KMS-11 (cell line): ENCODE results near the gene SP140.

Experiments used
- H2AFZ ChIP-seq: fragments of 200-600 bp; sonication (generic); 2 replicates; pipeline ENCODE4 v1.6.1; 2016; ENCODE audit warnings: antibody characterized with exemption, mixed run types, low read depth
- H3K27ac ChIP-seq: fragments of 200-600 bp; sonication (generic); 2 replicates; pipeline ENCODE4 v1.6.1; 2016; ENCODE audit warnings: mild to moderate bottlenecking, mixed run types
- H3K27me3 ChIP-seq: fragments of 200-600 bp; sonication (generic); 2 replicates; pipeline ENCODE4 v1.6.1; 2017; ENCODE audit warnings: mild to moderate bottlenecking, low read depth, mixed run types, moderate library complexity; ENCODE audit not compliant: insufficient read depth
- H3K36me3 ChIP-seq: fragments of 200-600 bp; sonication (generic); 2 replicates; pipeline ENCODE4 v1.6.1; 2017; ENCODE audit warnings: mild to moderate bottlenecking, mixed run types; ENCODE audit not compliant: insufficient read depth
- H3K4me1 ChIP-seq: fragments of 200-600 bp; sonication (generic); 2 replicates; pipeline ENCODE4 v1.6.1; 2016; ENCODE audit warnings: mild to moderate bottlenecking, low read depth, mixed run types; ENCODE audit not compliant: poor library complexity, severe bottlenecking
- H3K4me2 ChIP-seq: fragments of 200-600 bp; sonication (generic); 2 replicates; pipeline ENCODE4 v1.7.0; 2016; ENCODE audit warnings: mild to moderate bottlenecking, mixed run types
- H3K4me3 ChIP-seq: fragments of 200-600 bp; sonication (generic); IDR thresholded peaks from 2 replicates; pipeline ENCODE4 v1.6.1; 2017; ENCODE audit warnings: low read depth, low read length, mixed read lengths; ENCODE audit not compliant: insufficient read depth
- H3K79me2 ChIP-seq: fragments of 200-600 bp; sonication (generic); 2 replicates; pipeline ENCODE4 v1.6.1; 2016; ENCODE audit warnings: low read depth, mixed run types; ENCODE audit not compliant: insufficient read depth
- H3K9ac ChIP-seq: fragments of 200-600 bp; sonication (generic); 2 replicates; pipeline ENCODE4 v1.6.1; 2016; ENCODE audit warnings: mild to moderate bottlenecking, mixed run types
- H4K20me1 ChIP-seq: fragments of 200-600 bp; sonication (generic); 2 replicates; pipeline ENCODE4 v1.6.1; 2016; ENCODE audit warnings: mild to moderate bottlenecking, mixed run types; ENCODE audit not compliant: insufficient read depth
- TF ChIP-seq, protein P1 (sequence below): fragments of 200-600 bp; sonication (generic); conservative IDR thresholded peaks from 2 replicates; pipeline ENCODE4 v1.6.1; 2017; ENCODE audit warnings: low read depth, mild to moderate bottlenecking, antibody characterized with exemption, low read length, moderate library complexity, mixed read lengths

SP140 gene

DNA sequence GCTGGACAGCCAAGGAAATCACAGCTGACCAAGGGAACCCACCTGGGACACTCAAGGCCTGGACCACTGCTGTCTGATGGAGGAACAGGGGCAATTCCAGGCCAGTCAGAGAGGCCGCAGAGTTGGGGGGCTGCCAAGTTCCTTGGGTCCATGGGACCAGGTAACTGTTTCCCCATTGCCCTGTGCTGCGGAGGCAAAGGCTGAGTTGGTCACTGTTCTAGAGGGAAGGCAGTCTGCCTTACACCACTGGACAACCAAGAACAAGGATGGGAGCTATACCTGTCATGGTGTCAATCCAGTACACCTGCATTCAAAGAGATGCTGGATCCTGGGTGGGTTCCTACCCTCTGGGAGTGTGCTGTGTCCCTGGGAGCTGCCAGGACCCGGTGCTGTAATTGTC lies 91.8 kb downstream of the SP140 start:
- Histone ChIP-seq H3K9ac (no peak overlapping the region), H3K4me3 (no peak overlapping the region), H3K27me3 (no peaks in the 10 kb centered on the region), H3K79me2 (no peaks in the 10 kb centered on the region), H4K20me1 (no peaks in the 10 kb centered on the region), H3K36me3 (no peaks in the 10 kb centered on the region), H3K27ac (no peak overlapping the region), H2AFZ (no peak overlapping the region), H3K4me2 (no peak overlapping the region), H3K4me1 (peaks cover 18% of the 10 kb centered on the region)
- TF ChIP-seq, protein P1, sequence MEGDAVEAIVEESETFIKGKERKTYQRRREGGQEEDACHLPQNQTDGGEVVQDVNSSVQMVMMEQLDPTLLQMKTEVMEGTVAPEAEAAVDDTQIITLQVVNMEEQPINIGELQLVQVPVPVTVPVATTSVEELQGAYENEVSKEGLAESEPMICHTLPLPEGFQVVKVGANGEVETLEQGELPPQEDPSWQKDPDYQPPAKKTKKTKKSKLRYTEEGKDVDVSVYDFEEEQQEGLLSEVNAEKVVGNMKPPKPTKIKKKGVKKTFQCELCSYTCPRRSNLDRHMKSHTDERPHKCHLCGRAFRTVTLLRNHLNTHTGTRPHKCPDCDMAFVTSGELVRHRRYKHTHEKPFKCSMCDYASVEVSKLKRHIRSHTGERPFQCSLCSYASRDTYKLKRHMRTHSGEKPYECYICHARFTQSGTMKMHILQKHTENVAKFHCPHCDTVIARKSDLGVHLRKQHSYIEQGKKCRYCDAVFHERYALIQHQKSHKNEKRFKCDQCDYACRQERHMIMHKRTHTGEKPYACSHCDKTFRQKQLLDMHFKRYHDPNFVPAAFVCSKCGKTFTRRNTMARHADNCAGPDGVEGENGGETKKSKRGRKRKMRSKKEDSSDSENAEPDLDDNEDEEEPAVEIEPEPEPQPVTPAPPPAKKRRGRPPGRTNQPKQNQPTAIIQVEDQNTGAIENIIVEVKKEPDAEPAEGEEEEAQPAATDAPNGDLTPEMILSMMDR, result no peak

DNA sequence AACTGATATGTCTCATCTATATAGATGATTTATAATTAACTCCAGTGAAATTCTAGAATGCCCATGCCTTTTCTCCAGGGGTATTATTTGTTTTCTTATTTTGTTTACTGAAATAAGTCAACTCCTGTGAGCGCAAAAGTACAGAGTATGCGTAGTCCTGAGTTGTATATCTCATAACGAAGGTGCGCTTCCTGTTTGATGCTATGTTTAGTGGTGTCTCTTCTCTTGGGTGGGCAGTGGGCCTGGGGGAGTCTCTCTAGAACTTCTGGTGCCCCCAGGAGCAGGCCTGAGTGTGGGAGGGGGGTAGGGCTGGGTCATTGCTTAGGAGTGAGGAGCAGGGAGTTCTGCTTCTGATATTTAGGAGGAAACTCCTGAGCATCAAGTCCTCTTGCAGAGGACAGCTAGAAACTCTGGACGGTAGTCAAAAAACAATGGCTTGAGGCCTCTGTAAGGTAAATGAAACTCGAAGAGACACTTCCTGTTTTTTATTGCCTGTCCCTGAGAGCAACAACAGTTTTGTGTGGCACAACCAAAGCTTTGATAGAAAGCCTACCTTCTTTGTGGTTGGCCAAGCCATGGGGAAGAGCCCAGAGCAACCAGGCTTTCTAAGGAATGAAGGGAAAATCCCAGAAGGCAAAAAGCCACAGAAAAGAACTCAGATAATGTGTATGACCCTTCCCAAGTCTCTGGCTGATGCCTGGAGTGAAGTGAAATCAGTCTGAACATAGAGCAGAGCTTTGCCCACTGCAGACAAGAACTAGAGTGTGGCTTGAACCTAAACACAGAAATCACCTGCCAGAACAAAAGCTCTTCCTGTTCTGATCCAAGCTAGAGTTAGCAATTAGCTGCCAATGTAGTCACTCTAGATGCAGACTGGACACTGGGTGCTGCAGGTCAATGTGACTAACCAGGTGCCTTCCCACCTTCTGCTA lies 92.9 kb downstream of the SP140 start:
- H4K20me1 ChIP-seq, result no peaks in the 10 kb centered on the region
- no peaks in the 10 kb centered on the region for H3K27me3 ChIP-seq
- H3K4me2 ChIP-seq, result peak overlapping the region; percentile 45
- no peaks in the 10 kb centered on the region for H3K79me2 ChIP-seq
- peak overlapping the region; percentile 41; the same call in 1 of the 2 replicates for H3K27ac ChIP-seq
- H3K9ac ChIP-seq, result no peak overlapping the region
- H3K4me3 ChIP-seq, result no peak overlapping the region
- peaks cover 18% of the 10 kb centered on the region for H3K4me1 ChIP-seq
- TF ChIP-seq, protein P1, result no peak
- no peaks in the 10 kb centered on the region for H3K36me3 ChIP-seq
- peak overlapping the region; percentile 60 for H2AFZ ChIP-seq

DNA sequence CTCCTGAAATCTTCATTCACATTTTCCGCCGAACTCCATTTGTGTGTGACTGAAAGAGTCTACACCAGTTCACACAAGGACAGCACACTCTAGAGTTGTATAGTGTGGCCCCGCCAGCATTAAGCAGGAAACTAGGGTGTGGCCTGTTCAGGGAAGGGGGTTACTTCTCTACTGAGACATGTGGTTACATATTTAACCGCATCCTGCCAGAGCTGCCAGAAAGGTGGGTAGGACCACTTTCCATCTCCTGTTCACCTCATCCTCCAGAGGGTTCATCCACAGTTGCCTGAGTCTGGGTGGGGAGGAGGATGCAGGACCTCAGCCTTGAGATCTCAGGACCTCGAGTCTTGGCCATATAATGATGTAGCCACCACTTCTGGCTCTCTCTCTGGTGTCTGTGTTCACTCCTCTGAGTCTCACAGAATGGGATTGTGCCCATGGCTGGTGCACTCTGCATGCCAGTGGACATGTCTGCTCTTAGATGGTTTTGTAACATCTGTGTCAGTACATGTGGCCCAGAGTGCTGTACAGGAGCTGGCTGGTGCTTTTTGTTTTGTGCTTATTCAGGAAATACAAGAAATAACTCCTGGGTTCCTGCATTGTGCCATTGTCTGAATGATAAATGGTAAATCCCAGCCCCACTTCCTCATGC lies 93.8 kb downstream of the SP140 start:
- Histone ChIP-seq H3K4me2 (peak overlapping the region; percentile 45; the same call in 1 of the 2 replicates), H3K27me3 (no peaks in the 10 kb centered on the region), H3K79me2 (no peaks in the 10 kb centered on the region), H4K20me1 (no peaks in the 10 kb centered on the region), H2AFZ (no peak overlapping the region), H3K4me3 (no peak overlapping the region), H3K4me1 (peaks cover 18% of the 10 kb centered on the region), H3K27ac (no peak overlapping the region), H3K36me3 (no peaks in the 10 kb centered on the region), H3K9ac (no peak overlapping the region)
- TF ChIP-seq, protein P1, result no peak

DNA sequence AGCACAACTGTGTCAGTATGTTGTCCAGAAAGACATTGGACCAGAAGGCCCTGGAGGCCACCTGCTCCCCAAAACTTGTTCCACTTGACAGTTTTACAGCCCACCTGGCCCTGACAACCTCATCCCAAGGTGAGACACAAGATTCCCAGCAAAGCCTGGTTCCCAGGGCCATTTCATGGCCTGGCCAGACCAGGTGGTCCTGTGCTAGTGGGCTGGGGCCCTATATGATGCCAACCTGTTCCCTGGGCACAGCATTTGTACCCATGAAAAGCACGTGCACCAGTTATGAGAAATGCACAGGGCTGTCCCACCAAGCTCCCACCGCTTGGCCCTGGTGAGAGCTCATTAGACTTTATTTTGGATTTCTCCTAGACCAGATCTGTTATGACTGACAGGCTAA lies 95.5 kb downstream of the SP140 start:
- Histone ChIP-seq H3K4me1 (peaks cover 18% of the 10 kb centered on the region), H3K4me2 (no peak overlapping the region), H3K27me3 (no peaks in the 10 kb centered on the region), H2AFZ (no peak overlapping the region), H3K36me3 (no peaks in the 10 kb centered on the region), H3K79me2 (no peaks in the 10 kb centered on the region), H3K9ac (no peak overlapping the region), H3K4me3 (no peak overlapping the region), H3K27ac (no peak overlapping the region), H4K20me1 (no peaks in the 10 kb centered on the region)
- TF ChIP-seq, protein P1, result no peak
